A549 (cell line): ENCODE data around the gene TMEM165.

Experiments used
- RARB ChIP-seq: fragments of 250-450 bp; sonication (Bioruptor Pico); IDR thresholded peaks from 2 replicates; pipeline ENCODE4 v1.8.0; 2021; ENCODE audit warnings: mild to moderate bottlenecking, moderate library complexity
- REST ChIP-seq: fragments of 200-600 bp; sonication (generic); IDR thresholded peaks from 2 replicates; pipeline ENCODE4 v1.6.1; 2016; ENCODE audit warnings: antibody characterized with exemption, mild to moderate bottlenecking, moderate library complexity
- TF ChIP-seq, protein P1 (sequence below): fragments of >200 bp; sonication (Bioruptor Twin); formaldehyde crosslinking; IDR thresholded peaks from 3 replicates; pipeline ENCODE4 v1.5.1; 2016

GRCh38 chr4:55409468-55410171 is 13.9 kb downstream of the TMEM165 start:
- no peak for TF ChIP-seq REST
- TF ChIP-seq, protein P1, sequence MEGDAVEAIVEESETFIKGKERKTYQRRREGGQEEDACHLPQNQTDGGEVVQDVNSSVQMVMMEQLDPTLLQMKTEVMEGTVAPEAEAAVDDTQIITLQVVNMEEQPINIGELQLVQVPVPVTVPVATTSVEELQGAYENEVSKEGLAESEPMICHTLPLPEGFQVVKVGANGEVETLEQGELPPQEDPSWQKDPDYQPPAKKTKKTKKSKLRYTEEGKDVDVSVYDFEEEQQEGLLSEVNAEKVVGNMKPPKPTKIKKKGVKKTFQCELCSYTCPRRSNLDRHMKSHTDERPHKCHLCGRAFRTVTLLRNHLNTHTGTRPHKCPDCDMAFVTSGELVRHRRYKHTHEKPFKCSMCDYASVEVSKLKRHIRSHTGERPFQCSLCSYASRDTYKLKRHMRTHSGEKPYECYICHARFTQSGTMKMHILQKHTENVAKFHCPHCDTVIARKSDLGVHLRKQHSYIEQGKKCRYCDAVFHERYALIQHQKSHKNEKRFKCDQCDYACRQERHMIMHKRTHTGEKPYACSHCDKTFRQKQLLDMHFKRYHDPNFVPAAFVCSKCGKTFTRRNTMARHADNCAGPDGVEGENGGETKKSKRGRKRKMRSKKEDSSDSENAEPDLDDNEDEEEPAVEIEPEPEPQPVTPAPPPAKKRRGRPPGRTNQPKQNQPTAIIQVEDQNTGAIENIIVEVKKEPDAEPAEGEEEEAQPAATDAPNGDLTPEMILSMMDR: 0 out of 3 replicates have a peak, but pooled peaks have one; percentile 10
- no peak for TF ChIP-seq RARB (CRISPR knock-in tag)
